Left kidney (tissue), 8 donors: ENCODE measurements around the gene XK. TPM values are rescaled to one million over a fixed set of nuclear protein-coding genes. Genes with fewer than 3 reads are reported as not detected.
"Not testable (repeated sequence)": the region's sequence is repeated elsewhere in the genome, so short reads cannot be mapped to it uniquely, and the experiment has no call there.

Source experiments
- DNase-seq: peaks from one replicate; pipeline ENCODE4 v3.0.0-alpha.2; 2013
- long read RNA-seq, 8 donors: transcript quantifications; one replicate each; lab custom pipeline, GENCODE V29; 2026
- polyA plus RNA-seq: library from polyadenylated mRNA; unstranded; fragments of 120-200 nt; gene quantifications from one replicate; pipeline ENCODE4 v1.2.1, GENCODE V29; 2013; ENCODE audit not compliant: insufficient read length

XK gene, protein sequence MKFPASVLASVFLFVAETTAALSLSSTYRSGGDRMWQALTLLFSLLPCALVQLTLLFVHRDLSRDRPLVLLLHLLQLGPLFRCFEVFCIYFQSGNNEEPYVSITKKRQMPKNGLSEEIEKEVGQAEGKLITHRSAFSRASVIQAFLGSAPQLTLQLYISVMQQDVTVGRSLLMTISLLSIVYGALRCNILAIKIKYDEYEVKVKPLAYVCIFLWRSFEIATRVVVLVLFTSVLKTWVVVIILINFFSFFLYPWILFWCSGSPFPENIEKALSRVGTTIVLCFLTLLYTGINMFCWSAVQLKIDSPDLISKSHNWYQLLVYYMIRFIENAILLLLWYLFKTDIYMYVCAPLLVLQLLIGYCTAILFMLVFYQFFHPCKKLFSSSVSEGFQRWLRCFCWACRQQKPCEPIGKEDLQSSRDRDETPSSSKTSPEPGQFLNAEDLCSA
- polyA plus RNA-seq, result 1.1 TPM
- long read RNA-seq, donor 1, result 0 reads
- long read RNA-seq, donor 2, full-length matches to known transcripts, result 2 of 2 reads
- long read RNA-seq, donor 2, partial matches to known transcripts, result 0 of 2 reads
- long read RNA-seq, donor 2, other reads (novel, unspliced or antisense), result 0 of 2 reads
- long read RNA-seq, donor 3, result 0 reads
- long read RNA-seq, donor 4, result 0 reads
- long read RNA-seq, donor 5, result 0 reads
- long read RNA-seq, donor 6, result 0 reads
- long read RNA-seq, donor 7, result 0 reads
- long read RNA-seq, donor 8, full-length matches to known transcripts, result 1 of 1 reads
- long read RNA-seq, donor 8, partial matches to known transcripts, result 0 of 1 reads
- long read RNA-seq, donor 8, other reads (novel, unspliced or antisense), result 0 of 1 reads

DNA sequence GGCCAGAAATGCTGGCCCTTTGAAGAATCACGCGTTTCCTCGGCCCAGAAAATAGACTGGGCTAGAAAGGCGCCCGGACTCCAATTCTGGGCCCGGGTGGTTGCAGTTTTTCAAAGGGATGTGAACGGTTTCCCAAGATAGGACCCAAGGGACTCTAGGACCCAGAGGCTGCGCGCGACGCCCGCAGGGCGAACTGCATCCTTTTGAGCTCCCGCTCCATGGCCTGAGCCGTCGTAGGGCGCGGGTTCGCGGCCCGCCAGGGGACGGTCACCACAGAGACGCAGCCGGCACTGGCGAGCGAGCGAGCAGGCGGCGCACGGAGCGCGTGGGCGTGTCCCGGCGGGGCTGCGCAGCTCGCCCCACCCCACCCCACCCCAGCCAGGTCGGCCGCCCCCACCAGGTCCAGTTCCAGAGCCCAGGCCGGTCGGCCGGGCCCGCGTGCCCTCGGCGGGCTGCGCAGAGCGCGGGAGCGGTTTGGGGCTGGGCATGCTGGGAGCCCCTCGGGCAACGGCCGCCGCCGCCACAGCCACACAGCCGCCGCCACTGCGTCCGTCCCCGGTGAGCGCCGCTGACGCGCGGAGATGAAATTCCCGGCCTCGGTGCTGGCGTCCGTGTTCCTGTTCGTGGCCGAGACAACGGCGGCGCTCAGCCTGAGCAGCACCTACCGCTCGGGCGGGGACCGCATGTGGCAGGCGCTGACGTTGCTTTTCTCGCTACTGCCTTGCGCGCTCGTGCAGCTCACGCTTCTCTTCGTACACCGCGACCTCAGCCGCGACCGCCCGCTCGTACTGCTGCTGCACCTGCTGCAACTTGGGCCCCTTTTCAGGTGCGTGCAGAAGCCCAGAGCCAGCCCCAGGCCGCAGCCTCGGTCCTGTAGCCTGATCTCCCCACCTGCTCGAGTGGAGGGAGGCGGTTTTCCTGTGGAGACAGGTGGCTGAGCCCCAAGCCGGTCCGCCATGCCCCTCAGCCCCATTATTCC lies at the start of gene XK:
Gene XK, plus strand, starts transcription at position 411 of the 979 bp plus-strand sequence. Its CDS starts 171 bp downstream, at position 582.
- peak; percentile 12 for DNase-seq

DNA sequence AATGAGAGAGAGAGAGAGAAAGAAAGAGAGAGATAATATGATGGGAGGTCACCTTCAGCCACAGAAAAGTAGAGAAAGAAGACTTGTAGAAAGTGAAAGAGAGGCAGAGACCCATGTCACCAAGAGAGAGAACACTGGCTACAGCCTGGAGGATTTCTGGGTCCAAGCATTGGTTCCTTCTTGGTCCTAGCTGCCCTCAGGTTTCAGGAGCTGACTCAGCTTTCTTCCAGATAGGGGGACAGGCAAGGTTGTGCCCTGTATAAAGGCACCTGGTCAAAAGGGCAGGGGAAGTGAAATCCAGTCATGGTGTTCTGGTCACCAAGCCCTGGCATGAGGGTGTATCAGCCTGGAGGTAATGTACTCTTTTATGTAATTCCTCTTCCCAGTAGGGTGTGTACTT lies 47.5 kb upstream of the XK start:
- no peak for DNase-seq

DNA sequence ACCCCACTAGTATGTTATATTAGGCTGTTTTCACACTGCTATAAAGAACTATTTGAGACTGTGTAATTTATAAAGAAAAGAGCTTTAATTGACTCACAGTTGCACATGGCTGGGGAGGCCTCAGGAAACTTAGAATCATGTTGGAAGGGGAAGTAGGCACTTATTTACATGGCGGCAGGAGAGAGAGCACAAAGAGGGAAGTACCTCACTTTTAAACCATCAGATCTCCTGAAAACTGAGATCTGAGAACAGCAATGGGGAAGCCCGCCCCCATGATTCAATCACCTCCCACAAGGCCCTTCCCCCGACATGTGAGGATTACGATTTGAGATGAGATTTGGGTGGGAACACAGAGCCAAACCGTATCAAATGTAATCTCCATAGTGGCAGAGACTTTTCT lies 45.4 kb upstream of the XK start:
- no peak for DNase-seq

DNA sequence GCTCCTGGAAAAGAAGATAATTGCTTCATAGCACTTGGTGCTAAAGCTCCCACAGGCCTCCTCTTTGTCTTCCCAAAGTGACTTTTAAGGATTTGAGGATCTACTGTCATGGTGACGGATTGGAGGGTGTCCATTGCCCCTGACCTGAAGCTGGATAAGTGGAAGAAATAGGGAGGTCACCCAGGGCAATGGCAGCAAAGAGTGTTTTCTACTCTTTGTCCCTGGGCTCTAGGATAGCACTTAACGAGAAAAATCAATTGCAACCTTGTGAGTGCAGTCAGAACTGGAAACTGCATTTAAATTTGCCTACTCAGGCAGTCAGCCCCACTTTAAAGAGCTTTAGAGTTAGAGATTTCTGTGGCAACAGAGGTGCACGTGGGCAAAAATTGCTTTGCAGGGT lies 43.7 kb upstream of the XK start:
- no peak for DNase-seq

DNA sequence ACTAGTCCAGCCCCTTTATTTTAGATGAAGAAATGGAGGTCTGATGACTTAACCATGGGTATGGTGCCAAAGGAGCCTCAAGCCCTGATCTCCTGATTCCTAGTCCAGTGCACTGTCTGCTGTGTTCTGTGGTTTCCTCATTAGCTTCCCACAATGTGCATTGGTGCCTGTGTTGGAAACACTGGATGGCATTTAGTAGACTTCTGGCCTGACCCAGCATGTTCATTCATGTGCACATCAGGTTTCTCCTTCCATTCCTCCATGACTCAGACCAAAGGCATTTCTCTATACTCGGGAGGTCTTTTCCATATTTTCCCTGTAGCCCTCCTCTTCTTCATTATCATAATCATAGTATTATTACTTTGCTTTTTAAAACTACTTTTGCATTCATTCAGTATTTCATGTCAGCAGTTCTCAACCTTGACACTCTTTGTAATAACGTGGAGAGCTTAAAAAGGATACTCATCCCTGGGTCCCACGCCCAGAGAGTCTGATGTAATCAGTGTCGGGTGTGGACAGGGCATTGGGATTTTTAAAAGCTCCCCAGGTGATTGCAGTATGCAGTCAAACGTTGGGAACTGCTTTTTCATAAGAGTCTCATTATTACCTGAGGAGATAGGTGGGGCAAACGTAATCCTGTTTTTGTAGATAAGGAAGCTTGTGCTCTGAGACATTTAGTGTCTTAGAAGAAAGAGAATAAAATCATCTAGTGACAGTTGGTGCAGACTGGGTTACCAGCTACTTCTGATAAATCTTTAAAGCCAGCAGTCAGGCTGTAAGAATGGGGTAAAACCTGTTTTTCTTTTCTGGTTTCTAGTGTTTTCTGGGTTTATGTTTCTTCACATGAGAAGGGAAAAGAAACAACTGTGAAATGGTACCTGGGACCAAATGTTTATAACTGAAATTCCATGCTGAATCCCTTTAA lies 40.9 kb upstream of the XK start:
- no peak for DNase-seq

DNA sequence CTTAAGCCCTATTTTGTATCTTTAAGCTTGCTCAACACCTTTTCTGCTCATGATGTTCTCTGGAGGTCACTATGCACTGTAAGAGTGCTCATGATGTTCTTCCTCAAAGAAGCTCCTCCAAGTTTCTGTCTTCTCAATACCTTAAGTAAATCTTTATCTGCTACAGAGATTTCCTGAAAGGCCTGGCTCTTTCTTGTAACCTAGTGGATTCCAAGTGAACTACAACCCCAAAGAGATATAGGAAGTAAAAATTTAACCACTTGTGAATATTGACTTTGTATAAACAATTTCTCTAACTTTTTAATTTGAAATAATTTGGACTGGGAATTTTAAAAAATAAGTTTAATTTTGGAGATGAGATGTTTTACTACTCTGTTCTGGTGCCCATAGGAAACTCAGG lies 39.3 kb upstream of the XK start:
- no peak for DNase-seq

DNA sequence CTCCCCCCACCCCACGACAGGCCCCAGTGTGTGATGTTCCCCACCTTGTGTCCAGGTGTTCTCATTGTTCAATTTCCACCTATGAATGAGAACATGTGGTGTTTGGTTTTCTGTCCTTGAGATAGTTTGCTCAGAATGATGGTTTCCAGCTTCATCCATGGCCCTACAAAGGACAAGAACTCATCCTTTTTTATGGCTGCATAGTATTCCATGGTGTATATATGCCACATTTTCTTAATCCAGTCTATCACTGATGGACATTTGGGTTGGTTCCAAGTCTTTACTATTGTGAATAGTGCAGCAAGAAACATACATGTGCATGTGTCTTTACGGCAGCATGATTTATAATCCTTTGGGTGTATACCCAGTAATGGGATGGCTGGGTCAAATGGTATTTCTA lies 34.7 kb upstream of the XK start:
- DNase-seq, result not testable (repeated sequence)

DNA sequence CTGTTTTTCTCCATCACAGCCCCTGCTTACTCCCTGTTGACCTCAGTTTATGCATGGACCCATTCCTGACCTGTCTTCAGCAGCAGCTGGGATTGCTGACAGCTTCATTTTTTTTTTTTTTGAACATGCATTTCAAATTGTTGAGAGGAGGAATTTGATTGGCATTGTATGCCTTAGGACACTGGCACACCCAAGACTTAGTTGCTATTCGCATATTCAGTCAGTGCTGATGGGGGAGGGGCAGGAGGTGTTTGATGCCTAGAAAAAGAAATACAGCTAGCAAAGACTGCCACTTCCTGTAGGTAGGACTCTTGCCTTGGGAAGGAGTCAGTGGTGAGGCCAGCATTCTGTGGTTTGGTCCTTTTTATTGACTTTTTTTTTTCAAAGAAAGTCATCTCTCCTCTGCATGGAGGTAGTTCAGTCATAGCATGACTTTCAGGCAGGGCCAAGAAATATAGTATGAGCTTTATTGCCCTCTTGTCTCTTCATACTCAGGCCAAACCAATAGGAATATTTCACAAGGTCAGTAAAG lies 33.6 kb upstream of the XK start:
- no peak for DNase-seq

DNA sequence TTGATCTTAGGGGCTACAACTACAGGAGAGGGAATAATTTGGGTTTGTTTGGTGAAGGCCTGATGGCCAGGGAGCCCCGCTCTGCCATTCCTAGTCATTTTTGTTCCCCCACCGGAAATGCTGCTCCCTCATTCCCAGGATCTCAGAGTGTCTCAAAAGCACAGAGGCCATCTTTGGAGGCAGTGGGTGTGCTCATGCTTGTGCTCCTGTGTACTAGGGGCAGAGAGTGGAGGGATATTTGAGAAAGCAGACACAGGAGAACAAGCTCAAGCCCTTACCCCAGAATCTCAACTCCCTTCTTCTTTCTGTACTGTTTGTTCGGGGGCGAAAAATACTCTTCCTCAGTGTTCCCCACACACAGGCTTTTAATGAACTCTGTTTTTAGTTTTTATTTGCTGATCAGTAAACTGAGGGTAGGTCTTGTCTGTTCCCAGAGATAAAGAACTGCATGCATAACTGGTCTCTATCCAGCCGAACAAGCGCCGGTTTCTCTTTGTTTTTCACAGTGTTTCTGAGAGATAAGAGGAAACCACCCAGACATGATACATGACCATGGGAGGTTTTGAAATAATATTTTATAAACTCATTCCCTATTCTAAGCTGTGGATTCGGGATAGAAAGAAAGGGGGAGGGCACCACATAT lies 32.9 kb upstream of the XK start:
- DNase-seq, result no peak

DNA sequence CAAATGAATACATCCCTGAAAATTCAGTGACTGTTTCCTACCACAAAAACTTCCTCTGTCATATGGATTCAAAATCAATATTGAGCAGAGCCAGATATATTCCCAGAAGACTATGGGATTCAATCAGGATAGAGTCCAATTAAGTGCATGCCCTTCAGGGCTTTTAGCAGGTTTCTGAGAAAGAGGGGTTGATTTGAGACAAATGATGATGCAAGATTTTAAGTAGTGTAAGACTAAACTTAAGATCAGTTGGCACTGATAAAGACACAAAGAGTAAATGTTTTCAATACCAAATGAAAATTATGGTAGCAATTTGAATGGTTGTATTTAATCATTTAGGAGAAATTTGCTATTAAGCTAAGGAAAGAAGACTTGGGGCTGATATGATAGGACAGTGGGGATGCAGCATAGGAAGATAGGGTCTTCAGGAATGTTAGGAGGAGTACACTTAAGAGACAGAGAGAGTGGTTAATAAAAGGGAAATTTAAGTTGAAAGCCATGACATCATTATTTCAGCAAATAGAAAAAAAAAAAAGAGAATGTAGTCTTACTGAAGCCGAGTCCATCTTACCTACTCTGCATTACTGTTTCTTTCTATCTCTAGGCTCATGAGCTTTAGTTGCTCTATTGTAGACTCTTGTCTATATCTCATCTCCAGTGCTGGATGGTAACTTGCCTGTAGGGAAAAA lies 32.0 kb upstream of the XK start:
- no peak for DNase-seq

DNA sequence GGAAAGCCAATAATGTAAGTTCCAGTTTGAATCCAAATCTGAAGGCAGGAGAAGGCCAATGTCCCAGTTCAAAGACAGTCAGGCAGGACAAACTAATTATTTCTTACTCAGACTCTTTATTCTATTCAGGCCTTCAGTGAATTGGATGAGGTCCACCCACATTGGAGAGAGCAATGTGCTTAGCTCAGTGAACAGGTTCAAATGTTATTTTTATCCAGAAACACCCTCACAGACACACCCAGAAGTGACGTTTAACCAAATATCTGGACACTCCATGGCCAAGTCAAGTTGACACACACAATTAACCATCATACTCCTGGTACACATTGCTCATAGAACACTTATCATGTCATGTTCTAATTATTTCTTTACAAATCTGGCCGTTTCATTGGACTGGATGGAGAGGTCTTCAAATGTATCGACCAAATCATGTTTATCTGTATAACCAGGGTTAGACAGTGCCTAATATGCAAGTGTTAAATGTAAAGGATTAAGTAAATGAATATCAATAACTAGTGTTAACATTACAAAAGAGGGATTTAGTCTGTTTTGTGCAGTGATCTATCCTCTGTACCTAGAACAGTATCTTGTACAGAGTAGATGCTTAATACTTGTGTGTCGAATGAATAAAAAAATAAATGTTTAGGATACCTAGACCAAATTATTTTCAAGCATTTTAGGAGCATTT lies 27.1 kb upstream of the XK start:
- DNase-seq, result no peak

DNA sequence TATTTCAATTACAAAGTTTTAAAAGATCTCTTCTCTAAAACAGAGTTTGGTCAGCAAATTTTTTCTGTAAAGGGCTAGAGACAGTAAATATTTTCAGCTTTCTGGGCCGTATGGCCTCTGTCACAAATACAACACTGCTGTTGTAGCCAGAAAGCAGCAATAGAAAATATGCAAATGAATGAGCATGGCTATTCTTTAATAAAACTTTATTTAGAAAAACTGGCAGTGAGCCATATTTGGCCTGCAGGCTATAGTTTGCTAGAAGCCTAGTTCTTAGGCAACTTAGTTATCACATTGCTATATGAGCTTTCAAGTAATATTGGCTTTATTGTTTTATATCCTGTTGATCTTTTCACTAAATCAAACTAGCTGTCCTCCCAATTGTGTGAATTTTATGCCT lies 26.5 kb upstream of the XK start:
- no peak for DNase-seq

DNA sequence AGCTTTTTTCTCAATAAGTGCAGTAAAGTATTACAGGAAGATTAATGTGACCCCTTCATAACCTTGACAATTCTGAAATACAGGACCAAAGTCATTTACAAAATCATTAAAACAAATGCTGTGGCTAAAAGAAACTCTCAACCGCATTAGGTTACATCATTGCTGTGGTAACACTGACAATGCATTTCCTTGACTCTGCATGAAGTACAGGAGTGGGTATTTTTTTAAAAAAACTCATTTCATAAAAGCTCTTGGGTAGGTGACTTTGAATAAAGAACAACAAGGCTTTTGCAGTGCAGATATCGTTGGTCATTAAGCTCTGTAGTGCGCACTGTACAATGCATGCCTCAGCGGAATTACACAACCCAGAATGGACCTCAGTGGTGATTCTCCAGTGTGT lies 23.4 kb upstream of the XK start:
- DNase-seq, result no peak

DNA sequence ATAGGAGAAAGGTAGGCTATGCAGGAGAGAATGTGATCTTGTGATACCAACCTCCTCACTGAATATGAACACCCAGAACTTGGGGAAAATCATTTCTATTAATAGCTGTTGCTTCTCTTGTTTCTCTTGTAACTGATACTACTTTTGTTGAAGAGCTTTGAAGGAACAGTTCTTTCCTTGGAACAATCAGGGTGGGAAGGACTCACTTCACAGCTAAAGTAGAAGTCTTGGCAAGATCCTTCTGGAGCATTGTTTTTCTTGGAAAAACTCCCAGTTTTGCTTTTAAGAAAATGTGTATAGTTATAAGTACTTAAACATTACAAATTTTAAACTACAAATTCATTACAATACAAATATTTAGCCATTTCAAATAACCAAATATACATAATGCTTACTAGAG lies 19.1 kb upstream of the XK start:
- DNase-seq, result peak; percentile 12

DNA sequence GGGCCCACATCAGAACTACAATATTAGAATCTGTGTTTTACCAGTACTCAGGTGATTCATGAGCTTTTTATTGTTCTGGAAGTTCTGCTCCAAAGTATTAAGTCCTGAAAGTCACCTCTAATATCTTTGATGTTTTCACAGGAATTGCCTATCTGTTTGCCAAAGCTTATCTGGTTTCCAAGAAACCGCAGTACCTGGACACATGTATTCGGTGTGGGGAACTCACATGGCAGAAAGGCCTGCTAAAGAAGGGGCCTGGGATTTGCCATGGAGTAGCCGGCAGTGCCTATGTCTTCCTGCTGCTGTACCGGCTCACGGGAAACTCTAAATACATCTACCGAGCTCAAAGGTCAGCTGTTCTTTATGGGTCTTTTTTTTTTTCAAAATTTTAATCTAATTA lies 18.4 kb upstream of the XK start:
- DNase-seq, result no peak

DNA sequence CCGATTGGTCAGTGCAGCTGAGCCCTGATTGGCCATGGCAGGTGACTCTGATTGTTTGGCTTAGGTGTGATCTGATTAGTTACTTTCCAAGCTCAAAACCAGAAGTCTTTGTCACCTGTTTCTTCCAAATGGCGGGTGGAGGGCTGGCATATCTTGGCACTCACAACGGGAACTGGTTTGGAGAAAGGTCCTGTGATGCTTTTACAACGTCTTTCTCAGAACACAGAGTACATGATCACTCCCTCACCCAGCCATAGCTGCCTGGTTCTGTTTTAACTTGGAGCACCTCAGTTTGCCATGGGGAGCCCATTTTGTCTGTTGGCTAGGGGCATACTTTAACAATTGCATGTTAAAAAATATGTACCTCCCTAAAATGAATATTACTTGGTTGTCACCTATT lies 13.0 kb upstream of the XK start:
- no peak for DNase-seq

DNA sequence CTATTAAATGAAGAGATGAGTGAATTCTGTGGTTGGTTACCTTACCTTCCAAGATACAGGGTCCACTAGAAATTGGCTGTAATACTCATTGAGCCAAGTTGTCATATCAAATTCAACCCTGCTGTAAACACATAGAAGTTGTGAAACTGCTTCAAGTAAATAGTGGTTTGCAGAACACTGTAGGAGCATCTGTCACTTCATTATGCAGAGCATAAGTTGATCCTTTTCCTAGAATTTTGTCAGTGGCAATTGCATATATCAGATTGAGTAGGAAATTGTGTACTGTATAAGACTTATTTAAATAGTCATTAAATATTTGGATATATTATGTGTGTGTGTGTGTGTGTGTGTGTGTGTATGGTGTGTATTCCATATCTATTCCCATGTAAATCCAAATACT lies 8.8 kb upstream of the XK start:
- no peak for DNase-seq

DNA sequence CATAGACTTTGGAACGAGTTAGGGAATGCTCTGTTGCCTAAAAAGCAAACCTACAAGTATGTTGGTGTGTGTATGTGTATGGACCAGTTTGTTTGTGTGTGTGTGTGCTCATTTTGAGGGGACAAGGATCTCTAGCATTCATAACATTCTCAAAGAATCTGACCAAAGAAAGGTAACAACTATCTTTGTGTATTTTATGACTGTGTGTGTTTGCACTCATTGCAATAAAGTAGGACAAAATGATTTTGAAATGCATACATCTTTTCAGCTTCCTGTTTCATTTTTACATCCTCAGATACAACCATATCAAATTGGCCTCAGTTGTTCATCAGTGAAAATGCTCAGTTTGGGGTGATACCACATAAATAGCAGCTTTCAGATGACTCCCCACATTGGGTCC lies 8.3 kb upstream of the XK start:
- DNase-seq, result no peak

DNA sequence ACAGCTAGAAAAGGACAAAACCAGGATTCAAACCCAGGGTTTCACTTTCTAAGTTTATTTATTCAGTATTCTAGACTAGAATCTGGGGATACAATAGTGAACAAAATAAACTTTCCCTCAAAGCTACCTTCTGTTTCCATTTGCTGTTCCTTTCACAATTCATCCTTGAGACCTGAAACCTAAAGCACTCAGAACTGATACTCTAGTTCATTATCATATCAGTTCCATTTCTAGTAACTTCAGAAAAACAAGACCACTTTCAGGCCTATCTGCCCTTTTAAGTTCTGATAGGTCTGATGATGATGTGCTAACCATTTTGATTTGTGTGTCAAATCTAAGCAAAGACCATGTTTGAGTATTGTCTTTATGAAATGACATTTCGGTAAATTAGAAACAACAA lies 7.8 kb upstream of the XK start:
- DNase-seq, result no peak
